NCI-H146 treated with DMSO at 0.1 percent for 48 hours (cell line): ENCODE results near the gene TPP1.

ENCODE experiments used
- DNase-seq: peaks from one replicate; lab custom pipeline; 2025; ENCODE audit not compliant: unreplicated experiment; lab: John Stamatoyannopoulos, UW

TPP1 gene

DNA sequence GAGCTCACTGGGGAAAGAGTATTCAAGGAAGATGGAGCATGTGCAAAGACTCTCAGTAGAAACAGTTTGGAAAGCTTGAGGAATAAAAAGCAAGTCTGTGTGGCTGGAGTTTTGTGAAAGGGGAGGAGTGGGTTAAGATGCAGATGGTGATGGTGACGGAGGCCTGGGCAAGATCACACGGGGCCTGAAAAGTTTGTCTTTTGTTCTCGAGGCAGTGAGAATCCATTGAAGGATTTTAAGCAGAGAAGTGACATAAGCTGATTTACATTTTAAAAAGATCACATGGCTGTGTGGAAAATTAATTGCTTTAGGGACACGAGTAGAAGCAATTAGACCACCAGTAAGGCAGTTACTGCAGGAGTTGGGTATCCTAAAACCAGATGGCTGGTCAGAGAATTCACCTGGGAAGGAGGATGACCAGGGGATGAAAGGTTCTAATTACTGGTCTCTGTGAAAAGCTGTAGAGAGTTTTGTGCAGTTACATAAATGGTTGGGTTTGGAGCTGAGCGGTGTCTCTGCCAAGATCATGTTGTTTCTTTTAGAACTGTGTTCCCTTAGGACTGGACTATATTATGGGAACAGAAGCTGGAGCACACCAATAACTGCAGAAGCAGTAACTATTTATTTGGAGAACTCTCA is 22.9 kb downstream of the TPP1 start:
- DNase-seq = no peak

DNA sequence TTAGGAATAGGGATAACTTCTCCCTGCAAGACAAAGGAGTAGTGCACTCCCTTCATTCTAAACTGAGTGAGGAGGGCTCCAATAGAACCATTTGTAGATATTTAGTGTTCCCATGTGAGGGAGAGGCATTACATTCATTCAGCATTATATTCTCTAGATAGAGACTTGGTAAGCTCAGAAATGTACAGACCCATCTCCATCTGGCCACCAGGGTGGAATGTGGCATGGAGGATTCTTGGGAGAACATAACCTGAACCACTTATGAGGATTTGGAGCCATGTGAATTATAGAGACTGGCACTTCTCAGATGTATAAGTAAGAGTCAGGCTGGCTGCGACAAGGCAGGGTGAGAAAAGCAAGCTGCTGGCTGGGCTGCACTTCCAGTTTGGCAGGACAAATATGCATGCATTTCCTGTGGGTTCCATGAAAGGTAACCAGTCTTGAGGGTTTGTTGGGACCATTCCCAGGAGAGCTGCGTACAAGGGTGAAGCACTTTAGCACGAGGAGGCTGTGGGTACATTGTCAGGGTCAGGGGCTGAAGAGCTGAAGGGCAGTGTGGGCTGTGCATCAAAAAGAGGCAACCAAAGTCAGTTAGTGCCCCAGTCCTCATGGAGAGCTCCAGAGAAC is 25.0 kb downstream of the TPP1 start:
- no peak for DNase-seq

DNA sequence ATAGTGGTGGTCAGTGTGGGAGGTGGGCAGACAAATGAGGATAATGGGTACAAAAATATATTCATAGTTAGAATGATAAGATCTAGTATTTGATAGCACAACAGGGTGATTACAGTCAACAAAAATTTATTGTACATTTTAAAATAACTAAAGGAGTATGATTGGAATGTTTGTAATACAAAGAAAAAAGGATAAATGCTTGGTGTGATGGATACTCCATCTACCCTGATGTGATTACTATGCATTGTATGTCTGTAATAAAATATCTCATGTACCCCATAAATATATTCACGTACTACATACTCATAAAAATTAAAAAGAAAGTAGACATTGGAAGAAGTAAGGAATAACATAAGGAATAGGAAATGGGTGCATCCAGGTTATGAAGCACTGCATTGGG is 31.2 kb downstream of the TPP1 start:
- no peak for DNase-seq

DNA sequence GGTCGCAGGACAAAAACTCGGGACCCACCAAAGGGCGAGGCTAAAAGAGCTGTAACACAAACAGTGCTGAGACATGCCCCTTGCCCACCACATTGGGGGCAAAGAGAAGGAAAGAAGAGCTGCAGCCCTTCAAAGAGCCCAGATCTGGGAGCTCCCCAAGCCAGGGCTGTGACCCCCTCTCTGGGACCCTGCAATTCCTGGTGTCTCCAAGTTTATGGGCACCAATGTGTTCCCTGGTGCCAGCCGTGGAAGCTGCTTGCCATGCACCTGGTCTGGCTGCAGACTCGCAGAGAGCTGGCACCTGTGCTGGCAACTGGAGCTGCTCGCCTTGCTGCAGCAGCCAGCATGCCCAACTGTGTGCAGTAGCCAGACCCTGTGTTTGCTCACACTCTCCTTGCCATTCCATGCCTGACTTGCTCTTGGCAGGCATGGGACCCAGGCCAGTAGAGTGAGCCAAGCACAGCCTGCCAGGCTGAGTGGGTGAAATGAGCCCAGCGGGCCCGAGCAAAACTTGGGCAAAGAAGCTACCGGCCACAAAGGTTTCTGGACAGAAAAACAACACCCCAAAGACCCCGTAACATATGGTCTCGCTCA is 31.8 kb downstream of the TPP1 start:
- DNase-seq = no peak

DNA sequence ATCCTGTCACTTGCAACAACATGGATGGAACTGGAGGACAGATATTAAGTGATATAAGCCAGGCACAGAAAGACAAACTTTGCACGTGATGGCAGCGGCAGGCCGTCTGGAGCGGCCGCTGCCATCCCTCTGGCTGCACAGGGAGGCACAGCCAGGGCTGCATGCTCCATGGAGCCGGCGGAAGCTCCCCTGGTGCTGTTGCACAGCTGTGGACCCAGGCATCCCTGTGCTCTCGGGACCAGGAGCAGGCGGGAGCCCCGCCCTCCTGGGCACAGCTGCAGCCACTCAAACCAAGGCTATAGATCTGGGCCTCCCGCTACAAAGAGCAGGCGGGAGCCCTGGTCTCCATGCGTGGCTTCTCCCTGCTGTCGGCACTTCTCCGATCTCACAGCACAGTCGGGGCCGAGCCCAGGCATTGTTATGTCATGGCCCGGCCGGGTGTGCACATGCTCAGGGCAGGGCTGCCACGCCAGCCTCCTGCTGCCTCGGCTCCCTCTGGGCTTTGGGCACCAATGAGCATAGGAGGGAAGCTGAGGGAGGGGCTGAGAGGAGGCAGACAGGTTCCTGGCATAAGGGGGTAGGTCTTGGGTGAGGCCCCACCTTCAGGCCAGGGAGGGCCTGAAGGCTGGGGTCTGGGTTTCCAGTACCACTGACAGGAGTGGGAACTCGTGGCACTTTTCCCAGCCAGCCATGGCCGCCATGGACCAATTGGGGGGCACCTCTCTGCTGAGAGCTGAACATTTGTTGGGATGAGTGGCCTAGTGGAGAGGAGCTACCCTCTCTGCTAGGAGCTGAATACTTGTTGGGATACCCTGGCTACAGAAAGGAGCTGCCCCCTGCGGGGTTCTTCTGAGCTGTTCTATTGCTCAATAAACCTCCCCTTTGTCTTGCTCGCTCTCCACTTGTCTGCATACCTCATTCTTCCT is 32.5 kb downstream of the TPP1 start:
- peak; percentile 34 for DNase-seq

DNA sequence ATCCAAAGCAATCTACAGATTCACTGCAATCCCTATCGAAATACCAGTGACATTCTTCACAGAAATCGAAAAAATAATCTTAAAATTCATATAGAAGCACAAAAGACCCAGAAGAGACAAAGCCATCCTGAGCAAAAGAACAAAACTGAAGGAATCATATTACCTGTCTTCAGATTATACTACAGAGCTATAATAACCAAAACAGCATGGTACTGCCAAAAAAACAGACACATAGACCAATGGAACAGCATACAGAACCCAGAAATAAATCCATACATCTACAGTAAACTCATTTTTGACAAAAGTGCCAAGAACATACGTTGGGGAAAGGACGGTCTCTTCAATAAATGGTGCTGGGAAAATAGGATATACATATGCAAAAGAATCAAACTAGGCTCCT is 34.7 kb downstream of the TPP1 start:
- DNase-seq = no peak

DNA sequence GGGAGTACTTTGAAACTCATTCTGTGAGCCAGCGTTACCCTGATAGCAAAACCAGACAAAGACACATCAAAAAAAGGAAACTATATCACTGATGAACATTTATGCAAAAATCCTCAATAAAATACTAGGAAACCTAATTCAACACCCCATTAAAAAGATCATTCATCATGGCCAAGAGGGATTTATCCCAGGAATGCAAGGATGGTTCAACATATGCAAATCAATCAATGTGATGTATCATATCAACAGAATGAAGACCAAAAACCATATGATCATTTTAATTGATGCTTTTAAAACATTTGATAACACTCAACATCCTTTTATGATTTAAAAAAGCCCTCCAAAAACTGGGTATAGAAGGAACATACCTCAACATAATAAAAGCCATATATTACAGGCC is 35.6 kb downstream of the TPP1 start:
- DNase-seq = no peak

DNA sequence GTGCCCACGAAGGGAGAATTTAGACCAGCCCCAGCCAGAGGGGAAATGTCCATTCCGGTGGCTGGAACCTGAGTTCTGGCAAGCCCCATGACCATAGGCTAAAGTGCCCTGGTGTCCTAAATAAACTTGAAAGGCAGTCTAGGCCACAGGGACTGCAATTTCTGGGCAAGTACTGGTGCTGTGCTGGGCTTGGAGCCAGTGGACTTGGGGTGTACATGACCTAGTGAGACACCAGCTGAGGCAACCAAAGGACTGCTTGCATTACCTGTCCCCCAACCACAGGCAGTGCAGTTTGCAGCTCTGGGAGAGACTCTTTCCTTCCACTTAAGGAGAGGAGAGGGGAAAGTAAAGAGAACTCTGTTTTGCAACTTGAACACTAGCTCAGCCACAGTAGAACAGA is 39.5 kb downstream of the TPP1 start:
- DNase-seq = no peak

DNA sequence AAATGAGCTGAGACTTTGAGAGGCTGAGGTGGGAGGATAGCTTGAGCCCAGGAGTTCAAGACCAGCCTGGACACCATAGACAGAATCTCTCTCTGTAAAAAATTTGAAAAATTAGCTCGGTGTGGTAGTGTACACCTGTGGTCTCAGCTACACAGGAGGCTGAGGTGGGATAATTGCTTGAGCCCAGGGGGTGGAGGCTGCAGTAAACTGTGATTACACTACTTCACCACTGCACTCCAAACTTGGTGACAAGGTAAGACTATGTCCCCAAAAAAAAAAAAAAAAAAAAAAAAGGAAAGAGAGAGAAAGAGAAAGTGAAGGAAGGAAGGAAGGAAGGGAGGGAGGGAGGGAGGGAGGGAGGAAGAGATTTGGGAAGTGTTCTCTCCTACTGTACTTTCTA is 41.1 kb downstream of the TPP1 start:
- no peak for DNase-seq

DNA sequence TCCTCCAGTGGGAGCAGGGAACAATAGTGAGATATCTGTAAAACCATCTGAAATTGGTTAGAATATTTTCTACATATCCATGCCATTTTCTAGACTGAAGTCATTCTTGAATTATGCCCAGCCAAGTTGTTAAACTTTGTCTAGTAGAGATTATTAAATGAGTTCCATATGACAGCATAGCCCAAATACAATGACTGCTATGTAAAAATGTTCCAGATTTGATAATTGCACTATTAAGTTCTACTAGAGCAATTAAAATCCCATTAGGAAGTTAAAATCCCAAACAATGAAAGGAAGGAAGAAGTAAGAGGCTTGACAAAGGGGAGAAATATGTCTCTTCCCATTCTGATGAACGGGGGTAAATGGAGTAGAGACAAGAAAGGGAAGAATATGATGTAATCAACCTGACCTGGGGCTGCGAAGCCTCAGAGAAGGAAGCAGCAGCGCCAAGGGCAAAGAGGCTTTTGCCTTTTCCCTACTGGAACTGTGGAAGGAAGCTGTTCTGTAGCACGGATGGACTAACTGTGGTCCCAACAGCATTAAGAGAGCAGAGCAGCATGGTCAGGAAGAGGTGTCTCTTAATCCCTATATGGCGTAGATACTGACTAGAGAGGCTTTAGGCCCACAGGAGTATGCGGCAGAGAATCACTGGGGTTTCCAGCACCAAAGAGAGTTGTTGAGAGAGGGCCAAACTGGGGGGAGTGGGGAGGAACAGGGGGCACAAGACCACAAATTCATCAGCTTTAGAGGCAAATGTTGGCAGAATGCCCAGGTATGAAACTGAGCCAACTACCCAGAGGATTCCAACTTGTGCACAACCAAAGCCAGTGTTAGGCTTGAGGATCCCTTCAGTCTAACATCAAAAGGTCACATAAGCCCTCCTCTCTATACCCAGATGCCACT is 42.5 kb downstream of the TPP1 start:
- no peak for DNase-seq

DNA sequence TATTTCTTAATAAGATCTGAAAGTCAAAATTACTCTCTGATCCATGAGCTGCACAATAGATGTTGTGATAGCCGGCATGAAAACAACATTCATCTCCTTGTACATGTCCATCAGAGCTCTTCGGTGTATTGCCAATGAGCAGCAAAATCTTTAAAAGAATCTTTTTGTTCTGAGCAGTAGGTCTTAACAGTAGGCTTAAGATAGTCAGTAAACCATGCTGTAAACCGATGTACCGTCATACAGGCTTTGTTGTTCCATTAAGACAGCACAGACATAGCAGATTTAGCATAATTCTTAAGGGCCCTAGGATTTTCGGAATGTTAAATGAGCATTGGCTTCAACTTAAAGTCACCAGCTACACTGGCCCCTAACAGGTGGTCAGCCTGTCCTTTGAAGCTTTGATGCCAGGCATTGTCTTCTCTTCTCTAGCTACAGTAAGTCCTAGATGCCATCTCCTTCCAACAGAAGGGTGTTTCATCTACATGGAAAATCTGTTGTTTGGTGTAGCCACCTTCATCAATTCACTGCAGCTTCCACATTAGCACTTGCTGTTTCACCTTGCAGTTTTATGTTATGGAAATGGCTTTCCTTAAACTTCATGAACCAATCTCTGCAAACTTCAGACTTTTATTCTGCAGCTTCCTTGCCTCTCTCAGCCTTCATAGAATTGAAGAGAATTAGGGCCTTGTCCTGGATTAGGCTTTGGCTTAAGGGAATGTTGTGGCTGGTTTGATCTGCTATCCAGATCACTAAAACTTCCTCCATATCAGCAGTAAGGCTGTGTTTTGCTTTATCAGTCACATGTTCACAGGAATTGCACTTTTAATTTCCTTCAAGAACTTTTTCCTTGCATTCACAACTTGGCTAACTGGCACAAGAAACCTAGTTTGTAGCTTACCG is 44.2 kb downstream of the TPP1 start:
- DNase-seq = no peak

DNA sequence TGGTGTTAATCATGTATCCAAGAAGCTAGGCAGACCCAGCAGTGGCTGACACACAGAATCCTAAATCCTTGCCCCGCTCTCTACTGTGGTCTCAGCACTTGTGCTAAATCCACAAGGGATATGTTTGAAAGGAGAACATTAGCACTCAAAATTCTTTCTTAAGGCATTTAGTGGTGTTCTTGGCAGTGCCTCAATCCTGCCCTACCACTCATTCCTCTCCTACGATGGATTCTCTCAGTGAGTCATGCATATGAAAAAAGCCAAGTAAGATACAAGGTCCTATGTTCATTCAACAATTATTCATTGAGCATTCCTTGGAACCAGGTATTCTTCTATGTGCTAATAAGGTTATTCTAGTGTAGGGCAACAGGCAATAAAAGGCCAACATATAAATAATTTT is 47.0 kb downstream of the TPP1 start:
- DNase-seq = no peak

DNA sequence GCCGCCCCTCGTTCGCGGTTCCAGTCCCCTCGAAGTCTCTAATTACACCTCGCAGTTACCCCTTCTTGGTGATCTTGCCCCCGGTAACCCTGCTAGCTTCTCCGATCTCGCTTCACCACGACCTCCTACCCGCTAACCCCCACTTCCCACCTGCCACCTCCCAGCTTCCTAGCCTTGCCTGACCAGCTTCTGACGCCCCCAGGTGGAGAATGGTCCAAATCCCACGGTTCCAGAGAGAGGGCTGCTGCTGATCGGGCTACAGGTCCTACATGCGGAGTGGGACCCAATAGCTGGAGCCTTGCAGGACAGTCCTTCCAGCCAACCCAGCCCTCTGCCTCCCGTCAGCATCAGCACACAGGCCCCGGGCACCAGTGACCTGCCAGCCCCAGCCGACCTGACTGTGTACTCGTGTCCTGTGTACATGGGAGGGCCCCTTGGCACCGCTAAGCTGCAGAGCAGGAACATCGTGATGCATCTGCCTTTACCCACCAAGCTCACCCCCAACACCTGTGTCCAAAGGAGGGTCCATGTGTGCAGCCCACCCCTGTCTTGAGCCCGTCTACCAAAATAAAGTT is 47.7 kb downstream of the TPP1 start:
- DNase-seq = no peak

DNA sequence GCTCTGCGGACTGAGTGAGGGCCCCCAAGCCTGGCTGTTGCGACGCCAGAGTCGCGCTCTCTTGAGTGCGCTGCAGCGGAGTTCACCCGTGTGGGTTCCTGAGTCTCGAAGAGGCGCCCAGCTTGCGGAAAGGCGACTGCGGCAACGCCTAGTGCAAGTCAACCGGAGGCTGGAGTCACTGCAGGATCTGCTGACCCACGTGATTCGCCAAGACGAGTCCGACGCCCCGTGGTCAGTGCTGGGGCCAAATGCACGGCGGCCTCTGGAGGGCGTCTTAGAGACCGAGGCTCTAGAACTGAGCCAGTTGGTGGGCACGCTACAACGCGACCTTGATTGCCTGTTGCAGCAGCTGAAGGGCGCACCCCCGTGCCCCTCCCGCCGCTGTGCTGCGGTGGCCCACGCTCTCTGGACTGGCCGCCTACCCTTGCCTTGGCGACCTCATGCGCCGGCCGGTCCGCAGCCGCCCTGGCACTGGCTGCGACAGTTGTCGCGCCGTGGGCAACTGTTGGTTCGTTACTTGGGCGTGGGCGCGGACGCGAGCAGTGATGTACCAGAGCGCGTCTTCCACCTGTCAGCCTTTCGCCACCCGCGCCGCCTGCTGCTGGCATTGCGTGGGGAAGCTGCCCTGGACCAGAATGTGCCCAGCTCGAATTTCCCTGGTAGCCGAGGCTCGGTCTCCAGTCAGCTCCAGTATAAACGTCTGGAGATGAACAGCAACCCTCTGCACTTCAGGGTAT is 48.4 kb downstream of the TPP1 start:
- DNase-seq = no peak

DNA sequence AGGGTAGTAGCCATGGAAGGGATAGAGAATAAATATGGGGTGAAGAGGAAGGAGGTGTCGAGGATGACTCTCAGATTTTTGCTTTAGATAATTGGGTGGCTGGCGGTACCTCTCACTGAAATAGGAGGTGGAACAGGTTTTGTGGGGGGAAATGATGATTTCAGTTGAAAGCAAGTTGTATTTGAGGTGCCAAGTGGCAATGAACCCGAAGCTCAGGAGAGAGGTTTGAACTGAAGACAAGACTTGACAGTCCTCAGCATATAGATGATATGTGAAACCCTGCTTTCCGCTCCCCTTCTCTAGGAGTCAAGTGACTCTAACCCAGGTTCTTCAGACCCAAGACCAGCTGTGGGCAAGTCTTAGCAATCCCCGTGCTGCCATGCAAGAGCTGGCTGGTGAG is 49.5 kb downstream of the TPP1 start:
- no peak for DNase-seq

DNA sequence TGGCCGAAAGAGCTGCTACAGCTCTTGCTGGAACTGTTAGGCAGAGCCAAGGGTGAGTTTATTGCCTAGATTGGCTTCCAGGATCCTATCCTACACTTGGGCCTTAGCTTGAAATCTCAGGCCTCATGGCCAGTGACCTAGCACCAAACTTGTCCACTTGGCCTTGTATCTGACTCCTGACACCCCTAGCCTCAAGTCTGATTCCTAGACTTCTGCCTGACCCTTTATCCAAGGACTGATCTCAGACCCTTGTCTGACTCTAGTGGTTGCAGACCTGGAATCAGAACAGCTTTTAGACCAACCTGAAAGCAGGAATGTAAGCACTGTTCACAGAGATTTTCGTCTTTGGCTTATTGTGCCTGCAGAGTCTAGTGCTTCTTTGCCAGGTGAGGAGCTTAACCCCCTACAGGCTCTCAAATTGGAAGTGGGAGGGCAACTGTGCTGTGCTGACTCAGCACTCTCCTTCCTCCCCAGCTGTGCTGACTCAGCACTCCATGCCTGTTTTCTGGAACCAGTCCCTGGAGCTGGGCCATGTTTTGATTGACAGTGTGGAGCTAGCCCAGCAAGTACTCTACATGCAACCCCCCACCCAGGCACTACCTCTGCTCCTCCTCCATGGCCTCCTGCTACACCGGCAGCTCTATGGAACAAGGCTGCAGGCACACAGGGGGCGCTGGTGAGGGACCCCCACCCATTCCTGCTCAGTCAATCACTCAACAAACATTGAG is 50.9 kb downstream of the TPP1 start:
- no peak for DNase-seq

DNA sequence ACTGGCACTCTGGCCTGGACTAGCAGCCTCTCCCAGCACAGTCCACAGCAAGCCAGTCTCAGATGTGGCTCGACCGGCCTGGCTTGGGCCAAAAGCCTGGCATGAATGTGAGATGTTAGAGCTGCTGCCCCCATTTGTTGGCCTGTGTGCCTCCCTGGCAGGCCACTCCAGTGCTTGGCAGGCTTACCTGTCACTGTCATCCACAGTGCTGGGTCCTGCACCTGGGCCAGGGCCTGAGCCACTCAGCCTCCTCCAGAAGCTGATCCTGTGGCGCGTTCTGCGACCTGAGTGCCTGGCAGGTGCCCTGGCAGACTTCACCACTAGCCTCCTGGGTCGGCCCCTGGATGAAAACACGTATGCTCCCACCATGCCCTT is 51.9 kb downstream of the TPP1 start:
- no peak for DNase-seq

DNA sequence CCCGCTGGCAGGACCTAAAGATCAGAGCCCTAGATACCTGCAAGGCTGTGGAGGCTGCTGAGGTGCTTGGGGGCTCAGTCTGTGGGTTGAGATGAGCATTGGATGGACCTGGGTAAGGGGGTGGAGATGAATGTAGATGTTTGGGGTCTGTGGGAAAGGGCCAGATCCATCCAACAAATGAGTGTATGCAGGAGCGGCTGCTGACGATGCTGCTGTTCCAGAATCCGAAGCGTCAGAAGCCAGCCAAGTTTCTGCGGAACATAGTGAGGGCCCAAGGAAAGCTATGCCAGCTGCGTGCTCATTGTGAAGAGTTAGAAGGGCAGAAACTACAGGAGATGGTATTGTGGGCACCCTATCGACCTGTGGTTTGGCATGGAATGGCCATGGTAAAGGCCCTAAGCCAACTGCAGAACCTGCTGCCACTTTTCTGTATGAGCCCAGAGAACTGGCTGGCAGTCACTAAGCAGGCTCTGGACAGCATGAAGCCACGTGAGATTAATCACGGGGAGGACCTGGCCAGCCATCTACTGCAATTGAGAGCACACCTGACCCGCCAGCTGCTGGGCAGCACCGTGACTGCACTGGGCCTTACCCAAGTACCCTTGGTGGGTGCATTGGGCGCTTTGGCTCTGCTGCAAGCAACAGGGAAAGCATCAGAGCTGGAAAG is 52.4 kb downstream of the TPP1 start:
- DNase-seq = no peak
